CD14-positive monocyte (primary cell): ENCODE measurements around the gene ATG7. TPM values are rescaled to one million over a fixed set of nuclear protein-coding genes. Genes with fewer than 3 reads are reported as not detected.

Source experiments
- DNase-seq, 3 donors: peaks; one replicate each; pipeline ENCODE4 v3.0.0-alpha.2; 2011 to 2022
- H2AFZ ChIP-seq: 2 replicates; pipeline ENCODE4 v1.6.0; 2012; ENCODE audit warnings: mild to moderate bottlenecking, low read depth, low read length, inconsistent platforms; ENCODE audit not compliant: insufficient read depth, poor library complexity, severe bottlenecking
- H3K27ac ChIP-seq, 2 donors: 1 replicate in 1 of 2; 2 replicates in 1 of 2; pipeline ENCODE4 v1.5.1; 2012 to 2013; ENCODE audit warnings: low read length in 2 of 2, control low read depth in 1 of 2, inconsistent platforms in 1 of 2, low read depth in 1 of 2, mild to moderate bottlenecking in 1 of 2
- H3K27me3 ChIP-seq, 2 donors: one replicate each; pipeline versions ENCODE4 v1.6.0 to v1.6.1; 2011 to 2013; ENCODE audit warnings: low read length in 2 of 2; ENCODE audit not compliant: control insufficient read depth in 2 of 2, insufficient read depth in 2 of 2
- H3K36me3 ChIP-seq, 2 donors: replicated peaks in 1 of 2; 1 replicate in 1 of 2; 2 replicates in 1 of 2; pipeline versions ENCODE4 v1.5.1 to v1.6.1; 2012 to 2013; ENCODE audit warnings: low read length in 2 of 2, control low read depth in 1 of 2, inconsistent platforms in 1 of 2, mild to moderate bottlenecking in 1 of 2; ENCODE audit not compliant: insufficient read depth in 2 of 2, control insufficient read depth in 1 of 2
- H3K4me1 ChIP-seq, 2 donors: 1 replicate in 1 of 2; 2 replicates in 1 of 2; pipeline versions ENCODE4 v1.5.1 to v1.6.1; 2012 to 2013; ENCODE audit warnings: low read length in 2 of 2, control low read depth in 1 of 2, inconsistent platforms in 1 of 2, mild to moderate bottlenecking in 1 of 2, moderate library complexity in 1 of 2; ENCODE audit not compliant: insufficient read depth in 2 of 2, control insufficient read depth in 1 of 2
- H3K4me2 ChIP-seq: replicated peaks from 2 replicates; pipeline ENCODE3; 2012; ENCODE audit warnings: low read length, moderate library complexity, mild to moderate bottlenecking; ENCODE audit not compliant: poor library complexity, severe bottlenecking; ENCODE audit errors: extremely low read depth
- H3K4me3 ChIP-seq, 3 experiments: fragments of 200-600 bp in 1 of 3; sonication (generic) in 1 of 3; replicated peaks in 1 of 3; 1 replicate in 2 of 3; 2 replicates in 1 of 3; pipeline ENCODE4 v1.5.1; 2011 to 2013; ENCODE audit warnings: low read length in 3 of 3, mild to moderate bottlenecking in 3 of 3, control low read depth in 2 of 3, low read depth in 2 of 3, inconsistent platforms in 1 of 3, moderate library complexity in 1 of 3
- H3K79me2 ChIP-seq: 2 replicates; pipeline ENCODE4 v1.6.0; 2012; ENCODE audit warnings: mild to moderate bottlenecking, control low read depth, inconsistent platforms, low read length, moderate library complexity; ENCODE audit not compliant: insufficient read depth
- H3K9ac ChIP-seq: 2 replicates; pipeline ENCODE4 v1.6.0; 2017; ENCODE audit warnings: low read length, mild to moderate bottlenecking; ENCODE audit not compliant: insufficient read depth, poor library complexity, severe bottlenecking
- H3K9me3 ChIP-seq, 2 donors: replicated peaks in 1 of 2; 1 replicate in 1 of 2; 2 replicates in 1 of 2; pipeline versions ENCODE4 v1.5.1 to v1.6.1; 2012 to 2013; ENCODE audit warnings: low read length in 2 of 2, control low read depth in 1 of 2; ENCODE audit not compliant: control insufficient read depth in 1 of 2, insufficient read depth in 1 of 2
- H4K20me1 ChIP-seq: 2 replicates; pipeline ENCODE4 v1.6.0; 2012; ENCODE audit warnings: mild to moderate bottlenecking, low read length, control low read depth, moderate library complexity; ENCODE audit not compliant: insufficient read depth
- H3K27ac Mint-ChIP-seq, 7 donors: one replicate each; pipeline ENCODE4 v1.8.0; 2020; ENCODE audit warnings: mild to moderate bottlenecking in 7 of 7, mixed read lengths in 7 of 7, moderate library complexity in 6 of 7, inconsistent platforms in 2 of 7
- H3K27me3 Mint-ChIP-seq, 3 donors: one replicate each; pipeline ENCODE4 v1.8.0; 2021 to 2022; ENCODE audit warnings: low read depth in 3 of 3, mild to moderate bottlenecking in 3 of 3, mixed read lengths in 3 of 3, moderate library complexity in 3 of 3, inconsistent platforms in 1 of 3
- H3K36me3 Mint-ChIP-seq, 2 donors: one replicate each; pipeline ENCODE4 v1.8.0; 2020; ENCODE audit warnings: mixed read lengths in 2 of 2, inconsistent platforms in 1 of 2, mild to moderate bottlenecking in 1 of 2
- H3K4me1 Mint-ChIP-seq: one replicate; pipeline ENCODE4 v1.8.0; 2020; ENCODE audit warnings: mild to moderate bottlenecking, mixed read lengths
- H3K4me3 Mint-ChIP-seq, 2 donors: one replicate each; pipeline ENCODE4 v1.8.0; 2020; ENCODE audit warnings: mild to moderate bottlenecking in 2 of 2, mixed read lengths in 2 of 2, moderate library complexity in 1 of 2
- H3K9me3 Mint-ChIP-seq, 7 donors: one replicate each; pipeline ENCODE4 v1.8.0; 2020 to 2022; ENCODE audit warnings: mixed read lengths in 7 of 7, mild to moderate bottlenecking in 6 of 7, moderate library complexity in 6 of 7, inconsistent platforms in 2 of 7
- WGBS: methylation state at CpG from one replicate; pipeline ENCODE4 v1.1.5; 2013; ENCODE audit warnings: missing lambda C conversion rate; ENCODE audit not compliant: insufficient coverage; 5-methylcytosine and 5-hydroxymethylcytosine counted together
- intact Hi-C, 2 donors: fragments of 100-400 bp; cut with micrococcal nuclease; formaldehyde crosslinking; loops; one replicate each; pipeline versions ENCODE4 v1.15.0 to v1.15.1; 2023
- polyA plus RNA-seq, 3 donors: library from polyadenylated mRNA; depleted of rRNA in 1 of 3; unstranded in 2 of 3; stranded (reverse) in 1 of 3; fragments of 300-500 nt in 2 of 3; fragments of >200 nt in 1 of 3; fragmentation: Illumina TruSeq in 2 of 3; gene quantifications; 1 replicate in 2 of 3; 2 replicates in 1 of 3; pipeline ENCODE4 v1.2.3, GENCODE V29; 2012 to 2021
- TF ChIP-seq, protein P1 (sequence below): fragments of 200-600 bp; IDR thresholded peaks from one replicate; pipeline ENCODE4 v1.8.0; 2022; ENCODE audit warnings: antibody characterized with exemption, mild to moderate bottlenecking

Gene ATG7
- polyA plus RNA-seq, 3 donors, result 57.4 to 101 (median 89.7) TPM

DNA sequence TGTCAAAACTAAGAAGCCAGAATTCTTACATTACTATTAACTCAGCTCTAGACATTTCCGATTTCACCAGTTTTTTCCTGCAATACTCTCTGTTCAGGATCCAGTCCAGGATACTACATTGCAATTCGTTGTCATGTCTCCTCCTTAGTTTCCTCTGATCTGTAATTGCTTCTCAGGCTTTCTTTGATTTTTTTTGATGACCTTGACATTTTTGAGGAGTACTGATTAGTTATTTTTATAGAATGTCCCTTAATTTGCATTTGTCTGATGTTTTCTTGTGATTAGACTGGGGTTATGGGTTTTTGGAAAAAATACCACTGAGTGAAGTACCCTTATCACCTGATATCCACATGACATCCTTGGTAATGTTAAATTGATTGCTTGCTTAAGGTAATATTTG, 57.6 kb downstream of the ATG7 start:
- TF ChIP-seq, protein P1, sequence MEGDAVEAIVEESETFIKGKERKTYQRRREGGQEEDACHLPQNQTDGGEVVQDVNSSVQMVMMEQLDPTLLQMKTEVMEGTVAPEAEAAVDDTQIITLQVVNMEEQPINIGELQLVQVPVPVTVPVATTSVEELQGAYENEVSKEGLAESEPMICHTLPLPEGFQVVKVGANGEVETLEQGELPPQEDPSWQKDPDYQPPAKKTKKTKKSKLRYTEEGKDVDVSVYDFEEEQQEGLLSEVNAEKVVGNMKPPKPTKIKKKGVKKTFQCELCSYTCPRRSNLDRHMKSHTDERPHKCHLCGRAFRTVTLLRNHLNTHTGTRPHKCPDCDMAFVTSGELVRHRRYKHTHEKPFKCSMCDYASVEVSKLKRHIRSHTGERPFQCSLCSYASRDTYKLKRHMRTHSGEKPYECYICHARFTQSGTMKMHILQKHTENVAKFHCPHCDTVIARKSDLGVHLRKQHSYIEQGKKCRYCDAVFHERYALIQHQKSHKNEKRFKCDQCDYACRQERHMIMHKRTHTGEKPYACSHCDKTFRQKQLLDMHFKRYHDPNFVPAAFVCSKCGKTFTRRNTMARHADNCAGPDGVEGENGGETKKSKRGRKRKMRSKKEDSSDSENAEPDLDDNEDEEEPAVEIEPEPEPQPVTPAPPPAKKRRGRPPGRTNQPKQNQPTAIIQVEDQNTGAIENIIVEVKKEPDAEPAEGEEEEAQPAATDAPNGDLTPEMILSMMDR, result no peak
- H3K27ac Mint-ChIP-seq, result peak overlapping the region in 2 of 7 donors; percentile 23 to 84
- H3K9ac ChIP-seq, result no peak overlapping the region
- no peak overlapping the region for H3K27ac ChIP-seq
- H3K4me3 ChIP-seq, result no peak overlapping the region
- H3K36me3 ChIP-seq, result peaks cover 79 to 99% of the 10 kb centered on the region in 2 donors
- no peaks in the 10 kb centered on the region for H3K9me3 ChIP-seq
- H3K36me3 Mint-ChIP-seq, result peaks cover 80 to 98% of the 10 kb centered on the region in 2 donors
- no peaks in the 10 kb centered on the region for H3K9me3 Mint-ChIP-seq
- DNase-seq, result no peak
- no peak overlapping the region for H3K4me3 Mint-ChIP-seq
- peaks cover 9% of the 10 kb centered on the region for H3K79me2 ChIP-seq
- intact Hi-C loops, result loop anchor here in 1 of 2 donors (10.0 kb wide), 2 partner anchors 385 to 575 kb away; no protein-coding TSS in a partner anchor
- WGBS, result 100% methylated on average over 2 of the region's 2 CpGs
- no peaks in the 10 kb centered on the region for H3K4me1 ChIP-seq
- H4K20me1 ChIP-seq, result peaks cover 63% of the 10 kb centered on the region
- no peaks in the 10 kb centered on the region for H3K4me1 Mint-ChIP-seq
- H3K4me2 ChIP-seq, result no peak overlapping the region
- no peak overlapping the region for H2AFZ ChIP-seq
- H3K27me3 ChIP-seq, result no peaks in the 10 kb centered on the region
- H3K27me3 Mint-ChIP-seq, result no peaks in the 10 kb centered on the region

DNA sequence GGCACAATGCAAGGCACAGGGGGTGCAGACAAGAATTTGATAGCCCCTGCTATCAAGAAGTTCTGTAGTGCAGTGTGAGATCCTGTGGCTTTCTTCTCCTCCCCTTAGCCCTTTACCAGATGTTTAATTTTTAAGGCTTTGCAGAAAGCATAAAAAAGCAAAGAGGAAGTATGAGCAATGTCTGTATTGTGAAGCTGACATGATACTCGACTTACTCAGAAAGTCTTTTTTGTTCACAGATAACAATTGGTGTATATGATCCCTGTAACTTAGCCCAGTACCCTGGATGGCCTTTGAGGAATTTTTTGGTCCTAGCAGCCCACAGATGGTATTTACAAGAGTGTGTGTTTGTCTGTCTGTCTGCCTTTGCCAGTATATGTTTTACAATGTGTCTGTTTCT, 58.9 kb downstream of the ATG7 start:
- Histone ChIP-seq H3K4me3 (no peak overlapping the region), H3K27ac (peak overlapping the region in 1 of 2 donors; percentile 7), H3K9me3 (no peaks in the 10 kb centered on the region), H3K9ac (no peak overlapping the region), H3K36me3 (peaks cover 77 to 97% of the 10 kb centered on the region in 2 donors), H2AFZ (no peak overlapping the region), H4K20me1 (peaks cover 64% of the 10 kb centered on the region), H3K4me1 (no peaks in the 10 kb centered on the region), H3K79me2 (peaks cover 5% of the 10 kb centered on the region), H3K4me2 (no peak overlapping the region), H3K27me3 (no peaks in the 10 kb centered on the region)
- Mint-ChIP-seq H3K36me3 (peaks cover 78 to 98% of the 10 kb centered on the region in 2 donors), H3K4me3 (no peak overlapping the region), H3K27ac (peak overlapping the region in 4 of 7 donors; percentile 2 to 65 (median 24)), H3K9me3 (no peaks in the 10 kb centered on the region), H3K27me3 (no peaks in the 10 kb centered on the region), H3K4me1 (no peaks in the 10 kb centered on the region)
- intact Hi-C loops, result loop anchor here in 1 of 2 donors (10.0 kb wide), 2 partner anchors 386 to 576 kb away; no protein-coding TSS in a partner anchor
- DNase-seq, result no peak
- TF ChIP-seq, protein P1, result no peak
- WGBS, result 0% methylated on average over 1 of the region's 1 CpG
